GM19463 (cell line): ENCODE measurements around the gene UBE2L3.
"Not testable (repeated sequence)": the region's sequence is repeated elsewhere in the genome, so short reads cannot be mapped to it uniquely, and the experiment has no call there.

ENCODE experiments used
- ATAC-seq: cut with Tn5 transposase; IDR thresholded peaks from one replicate; pipeline ENCODE4 v1.9.1; 2021; ENCODE audit warnings: mild to moderate bottlenecking, moderate library complexity; ENCODE audit not compliant: unreplicated experiment

The UBE2L3 gene

DNA sequence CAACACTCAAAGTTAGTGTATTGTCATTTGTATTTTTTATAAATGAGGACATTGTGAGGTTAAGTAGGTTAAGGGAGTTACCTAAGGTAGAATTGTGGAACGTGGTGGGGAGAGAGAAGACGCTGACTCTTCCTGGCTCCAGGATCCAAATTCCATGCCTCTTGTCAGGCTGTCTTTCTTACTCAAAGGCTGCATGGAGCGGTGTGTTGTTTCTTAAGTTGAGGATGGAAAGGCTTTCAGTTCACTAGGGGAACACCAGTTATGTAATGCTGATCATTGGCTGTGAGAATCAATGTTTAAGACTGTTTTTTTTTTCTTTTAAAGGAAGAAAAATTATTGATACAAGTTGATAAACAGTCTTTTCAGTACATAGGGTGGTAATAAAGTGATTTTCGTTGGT, 2.9 kb downstream of the UBE2L3 start:
- ATAC-seq, result no peak

DNA sequence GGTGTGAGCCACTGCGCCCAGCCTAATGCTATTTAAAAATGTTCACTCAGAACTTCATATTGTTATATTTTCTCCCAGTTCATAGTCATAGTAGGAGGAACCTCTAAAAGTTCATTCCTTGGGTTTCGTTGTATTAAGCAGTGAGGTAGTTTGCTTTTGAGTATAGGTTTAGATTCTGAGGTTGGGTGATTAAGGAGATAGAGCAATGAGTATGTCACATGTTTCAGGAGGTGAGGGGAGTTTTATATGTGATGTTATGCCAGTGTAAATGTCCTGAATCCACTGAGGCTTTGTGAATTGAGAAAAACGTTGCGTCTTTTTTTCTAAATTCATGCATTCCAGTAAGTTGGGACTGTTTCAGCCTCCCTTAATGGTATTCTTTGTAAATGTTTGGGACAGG, 4.2 kb downstream of the UBE2L3 start:
- no peak for ATAC-seq

DNA sequence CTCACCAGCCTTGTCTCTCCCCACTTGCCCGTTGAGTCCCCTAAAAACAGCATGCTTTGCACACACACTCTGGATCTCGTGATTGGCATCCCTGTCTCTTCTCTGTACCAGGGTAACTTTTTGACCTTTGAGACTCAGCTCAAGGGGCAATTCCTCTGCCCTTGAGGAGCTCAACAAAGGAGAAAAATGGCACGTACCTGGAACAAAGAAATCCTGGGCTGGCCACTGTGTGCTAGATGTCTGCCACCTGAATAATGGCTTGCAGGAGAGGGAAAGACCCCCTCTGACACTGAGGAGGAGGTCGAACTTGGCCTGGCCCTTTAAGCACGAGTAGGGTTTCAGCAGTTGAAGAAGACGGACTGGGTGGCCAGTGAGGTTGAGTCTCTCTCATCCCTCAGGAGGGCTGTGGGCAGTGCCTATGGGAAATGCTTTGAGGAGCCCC, 5.8 kb downstream of the UBE2L3 start:
- ATAC-seq, result no peak

DNA sequence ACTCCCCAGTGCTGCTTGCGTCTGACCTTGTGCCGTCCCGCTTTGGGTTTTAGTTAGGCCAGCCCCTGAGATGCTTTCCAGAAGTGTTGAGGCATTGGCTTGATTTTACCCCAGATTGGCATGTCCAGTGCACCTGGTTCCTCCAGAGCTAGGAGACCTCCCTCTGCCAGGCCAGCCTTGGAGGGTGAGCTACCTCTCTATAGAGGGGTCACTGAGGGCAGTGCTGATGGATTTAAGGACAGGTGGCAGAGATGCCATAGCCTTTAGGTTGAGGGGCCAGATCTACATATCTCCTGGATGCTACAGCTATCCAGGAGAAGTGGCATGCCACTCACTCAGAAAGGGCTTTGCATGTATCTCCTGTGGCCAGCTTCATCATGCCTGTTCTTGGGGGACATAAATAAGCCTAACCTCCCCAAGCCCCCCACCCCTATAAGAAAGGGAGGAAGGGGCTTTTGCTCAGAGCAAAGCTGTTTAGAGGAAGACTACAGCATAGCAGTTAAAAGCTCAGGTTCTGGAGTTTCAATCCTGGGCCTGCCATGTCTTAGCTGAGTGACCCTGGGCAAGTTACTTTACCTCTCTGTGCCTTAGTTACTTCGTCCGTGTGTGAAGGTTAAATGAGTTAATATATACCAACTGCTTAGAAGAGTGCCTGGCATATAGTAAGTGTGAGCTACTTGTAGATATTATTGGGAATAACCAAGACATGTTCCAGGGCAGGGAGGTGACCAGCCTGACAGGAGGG, 6.4 kb downstream of the UBE2L3 start:
- no peak for ATAC-seq

- ATAC-seq, result no peak
Measured at GRCh38 chr22:21579474-21579851, 11.9 kb downstream of the UBE2L3 start.

DNA sequence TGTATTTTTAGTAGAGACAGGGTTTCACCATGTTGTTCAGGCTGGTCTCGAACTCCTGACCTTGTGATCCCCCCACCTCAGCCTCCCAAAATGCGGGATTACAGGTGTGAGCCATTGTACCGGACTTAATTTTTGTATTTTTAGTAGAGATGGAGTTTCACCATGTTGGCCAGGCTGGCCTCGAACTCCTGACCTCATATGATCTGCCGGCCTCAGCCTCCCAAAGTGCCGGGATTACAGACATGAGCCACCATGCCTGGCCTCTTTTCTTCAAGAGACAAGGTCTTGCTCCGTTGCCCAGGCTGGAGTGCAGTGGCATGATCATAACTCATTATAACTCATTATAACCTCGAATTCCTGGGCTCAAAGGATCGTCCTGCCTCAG, 13.1 kb downstream of the UBE2L3 start:
- not testable (repeated sequence) for ATAC-seq

DNA sequence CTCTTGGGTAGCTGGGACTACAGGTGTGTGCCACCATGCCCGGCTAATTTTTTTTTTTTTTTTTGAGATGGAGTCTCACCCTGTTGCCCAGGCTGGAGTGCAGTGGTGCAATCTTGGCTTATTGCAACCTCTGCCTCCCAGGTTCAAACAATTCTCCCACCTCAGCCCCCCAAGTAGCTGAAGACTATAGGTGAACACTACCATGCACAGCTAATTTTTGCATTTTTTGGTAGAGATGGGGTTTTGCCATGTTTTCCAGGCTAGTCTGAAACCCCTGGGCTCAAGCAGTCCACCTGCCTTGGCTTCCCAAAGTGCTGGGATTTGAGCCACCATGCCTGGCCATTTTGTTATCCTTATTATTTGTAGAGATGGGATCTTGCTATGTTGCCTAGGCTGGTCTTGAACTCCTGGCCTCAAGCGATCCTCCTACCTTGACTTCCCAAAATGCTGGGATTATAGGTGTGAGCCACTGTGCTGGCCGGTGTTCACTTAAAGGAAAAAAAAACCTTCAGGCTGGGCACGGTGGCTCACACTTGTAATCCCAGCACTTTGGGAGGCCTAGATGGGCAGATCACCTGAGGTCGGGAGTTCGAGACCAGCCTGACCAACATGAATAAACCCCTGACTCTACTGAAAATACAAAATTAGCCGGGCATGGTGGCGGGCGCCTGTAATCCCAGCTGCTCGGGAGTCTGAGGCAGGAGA, 13.6 kb downstream of the UBE2L3 start:
- not testable (repeated sequence) for ATAC-seq

DNA sequence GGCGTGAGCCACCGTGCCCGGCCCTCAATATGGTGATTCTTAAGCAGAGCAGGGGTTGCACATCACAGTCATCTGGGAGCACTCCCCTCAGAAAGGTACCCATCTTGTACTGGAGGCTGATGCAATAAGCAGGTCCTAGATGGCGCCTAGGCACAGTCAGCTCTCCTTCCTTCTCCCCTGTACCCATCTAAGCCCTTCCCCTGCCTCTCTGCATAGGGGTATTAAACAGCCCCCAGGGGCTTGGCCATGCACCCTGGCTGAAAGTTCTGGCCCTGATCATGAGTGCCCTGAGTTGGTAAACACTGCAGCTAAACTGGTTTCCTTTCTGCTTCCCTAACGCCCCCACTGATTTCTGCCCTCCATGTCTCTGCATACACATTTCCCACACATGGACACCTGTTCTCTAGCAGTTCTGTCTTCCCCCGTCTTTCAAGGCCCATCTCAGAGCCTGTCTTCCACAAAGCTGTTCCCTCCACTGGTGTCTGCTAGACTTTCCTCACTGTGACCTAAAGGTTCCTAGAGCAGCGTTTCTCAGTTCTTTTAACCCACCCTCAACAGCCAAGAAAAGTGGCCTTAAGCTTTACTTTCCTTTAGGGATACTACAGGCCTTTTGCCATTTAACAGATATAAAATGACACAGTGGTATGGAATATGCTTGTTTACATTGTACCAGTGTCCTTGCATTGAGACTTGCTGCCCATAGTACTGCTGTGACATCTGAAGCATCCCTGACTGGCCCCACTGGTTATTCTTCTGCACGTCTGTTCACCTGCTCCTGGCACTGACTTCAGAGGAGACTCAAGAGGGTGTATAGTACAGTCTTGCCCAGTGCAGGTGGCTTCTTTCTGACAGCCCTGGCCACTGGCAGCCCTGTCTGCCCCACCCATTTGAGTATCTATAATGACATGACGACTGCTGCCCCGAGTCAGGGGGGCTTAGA, 15.6 kb downstream of the UBE2L3 start:
- no peak for ATAC-seq

GRCh38 chr22:21585389-21585788, 17.9 kb downstream of the UBE2L3 start:
- ATAC-seq, result no peak

- ATAC-seq, result peak; percentile 95
Measured at GRCh38 chr22:21587803-21588611, 20.5 kb downstream of the UBE2L3 start.

GRCh38 chr22:21589396-21589795, 21.9 kb downstream of the UBE2L3 start:
- no peak for ATAC-seq

DNA sequence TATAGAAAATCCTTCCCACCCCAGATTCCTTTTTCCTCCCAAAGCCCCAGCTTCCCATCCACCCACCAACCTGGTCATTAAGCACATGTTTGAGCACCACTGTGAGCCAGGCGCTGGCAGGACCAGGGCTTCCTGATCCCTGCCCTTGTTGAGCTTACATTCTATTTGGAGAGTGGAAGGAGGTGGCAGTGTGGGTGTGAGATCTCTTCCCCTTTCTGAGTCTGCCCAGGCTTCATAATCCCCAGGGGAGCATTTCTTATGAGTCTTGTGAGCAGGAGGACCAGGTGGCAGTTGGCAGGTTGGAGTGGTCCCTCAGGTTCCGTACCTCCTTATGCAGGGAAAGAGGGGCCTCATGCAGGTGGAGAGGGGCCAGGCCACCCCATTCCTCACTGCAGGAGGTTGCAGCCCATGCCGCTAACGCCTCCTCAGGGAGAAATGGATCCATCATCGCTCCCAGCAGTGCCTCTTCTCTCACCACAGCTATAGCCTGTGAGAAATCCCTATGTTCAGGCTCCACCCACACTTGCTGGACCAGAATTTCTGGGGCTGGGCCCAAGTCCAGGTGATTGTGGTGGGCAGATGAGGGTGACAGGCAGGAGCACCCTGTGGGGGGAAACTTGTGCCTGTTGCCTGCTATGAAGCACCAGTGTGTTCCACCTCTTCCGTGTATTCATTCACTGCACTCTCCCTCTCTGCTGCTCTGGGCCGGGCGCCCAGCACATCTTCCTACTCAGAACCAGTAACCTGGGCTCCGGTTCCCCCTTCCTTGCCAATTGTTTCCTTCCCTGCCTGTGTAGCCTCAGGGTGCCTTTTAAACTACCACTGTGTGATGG, 23.5 kb downstream of the UBE2L3 start:
- no peak for ATAC-seq

- ATAC-seq, result no peak
Measured at GRCh38 chr22:21591695-21592094, 24.2 kb downstream of the UBE2L3 start.

DNA sequence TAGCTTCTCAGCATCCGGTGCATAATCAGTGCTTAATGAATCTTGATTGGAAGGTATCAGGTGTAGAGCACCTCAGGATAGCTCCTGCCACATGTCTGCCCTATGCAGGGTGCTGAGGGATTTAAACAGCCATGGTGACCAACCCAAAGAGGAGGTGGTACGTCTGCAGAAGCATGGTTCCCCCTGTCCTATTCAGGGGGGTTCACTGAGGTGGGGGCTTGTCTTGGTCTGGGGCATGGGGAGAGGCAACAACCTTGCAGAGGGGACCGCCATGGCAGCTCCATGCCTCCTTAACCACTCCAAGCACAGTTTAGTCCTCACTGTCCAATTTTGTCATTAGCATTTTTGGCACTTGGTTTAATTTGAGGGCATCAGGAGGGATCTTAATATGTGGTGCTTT, 24.9 kb downstream of the UBE2L3 start:
- no peak for ATAC-seq

DNA sequence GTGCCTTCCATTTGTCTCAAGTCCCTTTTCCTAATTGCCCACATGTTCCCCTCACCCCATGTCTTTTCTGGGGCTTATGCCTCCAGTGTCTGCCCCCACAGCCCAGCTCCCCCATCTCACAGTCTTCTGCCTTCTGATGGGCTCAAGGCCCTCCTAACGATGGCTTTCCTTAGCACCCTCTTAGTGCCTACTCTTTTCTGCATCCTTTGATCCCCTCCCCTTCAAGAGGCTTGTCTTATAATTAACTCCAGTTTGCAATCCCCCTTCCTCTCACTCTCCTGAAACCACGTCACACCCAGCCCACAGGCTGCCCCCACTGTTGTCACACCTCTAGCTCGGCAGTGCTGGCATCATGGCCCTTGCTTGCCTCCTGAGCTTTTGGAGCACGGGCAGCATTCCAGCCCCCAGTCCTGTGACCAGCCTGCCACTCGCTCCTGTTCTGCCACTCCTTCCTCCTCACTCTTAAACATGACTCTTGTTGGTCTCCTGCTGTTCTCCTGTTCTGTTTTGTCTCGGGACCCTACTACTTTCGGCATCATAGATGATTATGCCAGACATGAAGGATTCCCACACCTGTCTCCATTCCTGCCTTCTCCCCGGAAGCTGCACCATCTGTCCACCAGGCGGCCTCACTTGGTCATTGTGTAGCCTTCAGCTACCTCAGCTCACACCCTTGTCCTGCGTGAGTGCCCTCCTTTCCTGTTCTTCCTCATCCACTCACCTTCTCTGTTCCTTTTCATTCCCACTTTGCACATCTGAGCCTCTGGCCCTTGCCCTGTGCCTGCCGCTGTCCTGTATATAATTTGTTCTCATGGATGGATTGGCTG, 26.1 kb downstream of the UBE2L3 start:
- no peak for ATAC-seq

DNA sequence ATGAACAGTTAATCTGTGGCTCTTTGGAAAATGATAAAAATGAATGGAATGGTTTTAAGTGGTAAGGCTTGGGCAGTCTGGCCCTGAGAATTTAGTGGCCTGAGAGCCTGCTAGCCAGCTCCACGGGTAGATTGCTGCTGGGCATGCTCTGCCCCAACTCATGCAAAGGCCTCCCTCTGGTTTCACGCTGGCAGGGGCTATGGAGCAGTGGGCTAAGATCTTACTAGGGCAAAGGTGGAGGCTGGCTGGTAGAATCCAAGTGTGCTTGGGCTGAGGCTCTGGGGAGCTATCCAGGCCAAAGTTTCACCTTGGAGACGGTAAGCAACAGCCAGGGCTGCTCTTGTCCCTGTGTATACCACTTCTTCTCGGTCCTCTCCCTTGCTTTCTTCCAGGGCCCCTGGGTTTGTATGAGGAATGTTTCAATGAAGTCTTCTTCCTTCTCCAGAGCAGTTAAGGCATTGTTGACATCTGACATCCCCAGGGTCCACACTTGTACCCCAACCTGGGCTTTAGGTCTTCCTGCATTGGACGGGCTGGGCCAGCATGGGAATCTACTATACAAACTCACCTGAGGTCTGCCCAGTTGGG, 27.4 kb downstream of the UBE2L3 start:
- no peak for ATAC-seq

GRCh38 chr22:21596356-21597135, 29.0 kb downstream of the UBE2L3 start:
- ATAC-seq, result not testable (repeated sequence)

DNA sequence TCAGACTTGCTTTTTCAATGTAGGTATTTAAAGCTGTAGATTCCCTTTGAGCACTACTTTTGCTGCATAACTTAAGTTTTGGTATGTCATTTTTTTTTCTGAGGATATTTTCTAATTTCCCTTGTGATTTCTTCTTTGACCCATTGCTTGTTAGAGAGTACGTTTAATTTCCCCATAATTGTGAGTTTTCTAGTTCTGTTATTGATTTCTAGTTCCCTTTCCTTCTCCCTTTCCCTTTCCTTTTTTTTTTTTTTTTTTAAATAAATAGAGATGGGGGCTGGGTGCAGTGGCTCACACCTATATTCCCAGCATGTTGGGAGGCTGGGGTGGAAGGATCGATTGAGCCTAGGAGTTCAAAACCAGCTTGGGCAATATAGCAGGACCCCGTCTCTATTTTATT, 30.8 kb downstream of the UBE2L3 start:
- ATAC-seq, result no peak
